Large intestine (tissue), 3 donors: Measurements from ENCODE around the gene NGEF. TPM values are rescaled to one million over a fixed set of nuclear protein-coding genes. Genes with fewer than 3 reads are reported as not detected.
"Not testable (repeated sequence)": the region's sequence is repeated elsewhere in the genome, so short reads cannot be mapped to it uniquely, and the experiment has no call there.

Experiments used
- DNase-seq, 2 donors: peaks; one replicate each; pipeline versions ENCODE4 v3.0.0 to v3.0.0-alpha.2; 2013
- H3K27ac ChIP-seq: one replicate; pipeline ENCODE4 v1.5.1; 2013; ENCODE audit warnings: low read length
- H3K27me3 ChIP-seq: 2 replicates; pipeline ENCODE4 v1.6.1; 2013; ENCODE audit warnings: low read length; ENCODE audit not compliant: control insufficient read depth, insufficient read depth
- H3K36me3 ChIP-seq: 2 replicates; pipeline ENCODE4 v1.6.1; 2013; ENCODE audit warnings: low read length; ENCODE audit not compliant: control insufficient read depth, insufficient read depth
- H3K4me1 ChIP-seq: one replicate; pipeline ENCODE4 v1.6.1; 2013; ENCODE audit warnings: low read length; ENCODE audit not compliant: control insufficient read depth, insufficient read depth
- H3K4me3 ChIP-seq: one replicate; pipeline ENCODE4 v1.5.1; 2013; ENCODE audit warnings: low read length
- H3K9me3 ChIP-seq: one replicate; pipeline ENCODE4 v1.6.1; 2013; ENCODE audit warnings: mild to moderate bottlenecking, low read depth, low read length, moderate library complexity; ENCODE audit not compliant: control insufficient read depth
- WGBS: methylation state at CpG from one replicate; pipeline ENCODE4 v1.1.5; 2013; ENCODE audit warnings: low lambda C conversion rate; ENCODE audit not compliant: insufficient coverage; 5-methylcytosine and 5-hydroxymethylcytosine counted together
- polyA plus RNA-seq: library from polyadenylated mRNA; unstranded; fragments of 120-200 nt; gene quantifications from one replicate; pipeline ENCODE4 v1.2.1, GENCODE V29; 2013

The NGEF gene
- polyA plus RNA-seq, 1 donor: 22.9 TPM

DNA sequence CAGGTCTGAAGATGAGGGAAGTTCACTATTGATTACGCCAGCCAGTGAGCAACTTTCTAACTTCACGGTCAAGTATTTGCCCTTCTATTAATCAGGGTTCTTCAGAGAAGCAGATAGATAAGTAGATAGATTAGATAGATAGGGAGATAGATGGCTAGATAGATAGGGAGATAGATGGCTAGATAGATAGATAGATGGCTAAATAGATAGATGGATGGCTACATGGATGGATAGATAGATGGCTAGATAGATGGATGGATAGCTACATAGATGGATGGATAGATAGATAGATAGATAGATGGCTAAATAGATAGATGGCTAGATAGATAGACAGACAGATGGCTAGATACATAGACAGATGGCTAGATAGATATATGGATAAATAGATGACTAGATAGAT is 42.3 kb upstream of the NGEF start:
- DNase-seq: no peak
- Histone ChIP-seq H3K36me3 (no peaks in the 10 kb centered on the region), H3K4me1 (peaks cover 11% of the 10 kb centered on the region), H3K9me3 (peaks cover 5% of the 10 kb centered on the region), H3K27me3 (peaks cover 6% of the 10 kb centered on the region), H3K27ac (no peak overlapping the region), H3K4me3 (no peak overlapping the region)
- WGBS: 80% methylated on average over 1 of the region's 2 CpGs

DNA sequence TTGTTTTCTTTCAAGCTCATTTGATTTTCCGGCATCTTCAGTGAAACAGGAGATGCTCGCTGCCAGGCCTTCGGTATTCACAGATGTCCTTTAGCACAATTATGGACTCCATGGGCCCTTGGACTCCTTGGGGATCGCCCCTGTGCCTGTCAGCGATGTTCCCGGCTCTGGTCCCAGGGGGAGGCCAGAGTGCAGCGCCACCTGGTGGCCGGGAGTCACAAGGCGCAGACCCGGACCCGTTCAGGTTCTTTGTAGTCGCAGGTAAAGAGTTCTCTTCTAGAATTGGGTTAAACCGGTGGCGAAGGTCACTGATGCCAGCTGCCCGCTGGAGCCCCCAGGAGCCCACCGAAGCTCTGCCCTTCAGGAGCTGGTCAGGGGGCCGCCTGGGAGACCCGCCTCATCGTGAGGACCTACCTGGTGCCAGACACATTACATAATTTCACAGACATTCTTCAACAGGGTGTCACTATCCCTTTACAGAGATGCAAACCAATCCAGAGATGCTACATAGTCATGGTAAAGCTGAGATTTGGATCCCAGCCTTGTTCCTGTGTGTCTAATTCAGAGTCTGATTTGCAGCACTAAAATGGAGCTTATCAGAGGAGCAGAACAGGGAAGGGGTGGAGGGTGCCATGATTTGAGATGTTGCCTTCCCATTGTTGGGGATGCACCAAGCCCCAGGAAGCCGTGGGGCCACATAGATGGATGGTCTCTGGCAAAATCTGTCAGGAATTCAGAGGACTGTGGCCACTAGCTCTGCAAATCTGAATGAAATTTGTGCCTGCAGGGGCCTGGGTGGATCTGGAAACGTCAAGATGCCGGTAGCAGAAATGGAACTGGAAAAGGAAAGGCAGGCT is 41.1 kb upstream of the NGEF start:
- DNase-seq: peak; percentile 48 to 49
- Histone ChIP-seq H3K36me3 (no peaks in the 10 kb centered on the region), H3K27me3 (peaks cover 6% of the 10 kb centered on the region), H3K27ac (no peak overlapping the region), H3K9me3 (no peaks in the 10 kb centered on the region), H3K4me3 (no peak overlapping the region), H3K4me1 (no peaks in the 10 kb centered on the region)
- WGBS: no CpG with 5 or more reads among the region's 22 CpGs

DNA sequence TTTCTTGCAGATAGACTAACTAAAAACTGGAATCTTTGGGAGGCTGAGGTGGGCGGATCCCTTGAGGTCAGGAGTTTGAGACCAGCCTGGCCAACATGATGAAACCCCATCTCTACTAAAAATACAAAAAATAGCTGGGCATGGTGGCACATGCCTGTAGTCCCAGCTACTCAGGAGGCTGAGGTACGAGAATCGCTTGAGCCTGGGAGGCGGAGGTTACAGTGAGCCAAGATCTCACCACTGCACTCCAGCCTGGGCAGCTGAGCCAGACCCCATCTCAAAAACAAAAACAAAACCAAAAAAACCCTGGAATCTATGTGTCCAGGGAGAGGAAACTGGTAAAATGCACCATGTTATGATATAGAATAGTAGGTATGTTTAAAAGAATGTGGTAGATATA is 39.5 kb upstream of the NGEF start:
- not testable (repeated sequence) for DNase-seq, H3K27me3 ChIP-seq, H3K4me3 ChIP-seq, H3K36me3 ChIP-seq, H3K4me1 ChIP-seq, H3K9me3 ChIP-seq, H3K27ac ChIP-seq
- no CpG with 5 or more reads among the region's 4 CpGs for WGBS

DNA sequence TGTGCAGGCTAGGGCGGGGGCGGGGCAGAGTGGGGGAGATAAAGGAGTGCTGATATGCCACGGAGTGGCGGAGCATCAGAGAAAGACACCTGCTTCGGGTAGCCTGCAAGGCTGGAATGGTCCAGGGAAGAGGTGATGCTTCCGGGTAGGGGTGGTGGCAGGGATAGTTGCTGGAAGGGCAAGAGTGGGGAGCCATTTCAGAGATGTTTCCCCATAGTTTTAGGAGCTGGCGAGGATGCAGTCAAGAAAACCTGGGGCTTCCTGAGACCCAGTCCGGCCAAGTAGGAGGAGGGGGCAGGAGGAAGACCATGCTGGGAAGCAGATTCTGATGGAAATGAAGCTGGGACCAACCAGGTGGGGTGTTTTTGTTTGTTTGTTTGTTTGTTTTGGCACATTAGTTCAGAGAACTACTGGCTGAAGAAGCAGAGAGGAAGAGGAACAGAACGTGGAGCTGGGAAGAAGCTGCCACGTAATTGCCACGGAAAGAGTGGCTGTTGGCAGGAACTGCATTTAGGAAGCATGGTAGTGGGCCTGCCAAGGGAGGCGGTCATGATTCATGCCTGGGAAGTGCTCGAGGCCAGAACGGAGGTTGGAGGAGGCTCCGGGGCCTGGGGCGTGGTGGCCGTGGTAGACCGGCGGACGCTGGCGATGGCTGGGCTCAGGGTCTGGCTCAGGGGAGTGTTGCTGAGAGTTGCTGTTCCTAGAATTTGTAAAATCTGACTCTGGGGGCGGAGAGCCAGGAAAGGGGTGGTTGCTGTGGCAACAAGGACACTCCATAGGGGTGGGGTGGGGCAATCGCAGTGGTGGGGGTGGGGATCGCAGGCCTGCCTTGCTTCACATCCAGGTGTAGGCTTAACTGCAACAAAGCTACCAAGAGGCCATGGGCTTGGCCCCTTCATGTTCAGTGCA is 38.4 kb upstream of the NGEF start:
- Histone ChIP-seq H3K4me1 (no peaks in the 10 kb centered on the region), H3K4me3 (no peak overlapping the region), H3K27ac (no peak overlapping the region), H3K9me3 (no peaks in the 10 kb centered on the region), H3K27me3 (peaks cover 6% of the 10 kb centered on the region), H3K36me3 (no peaks in the 10 kb centered on the region)
- DNase-seq: no peak
- WGBS: 40% methylated on average over 1 of the region's 24 CpGs

DNA sequence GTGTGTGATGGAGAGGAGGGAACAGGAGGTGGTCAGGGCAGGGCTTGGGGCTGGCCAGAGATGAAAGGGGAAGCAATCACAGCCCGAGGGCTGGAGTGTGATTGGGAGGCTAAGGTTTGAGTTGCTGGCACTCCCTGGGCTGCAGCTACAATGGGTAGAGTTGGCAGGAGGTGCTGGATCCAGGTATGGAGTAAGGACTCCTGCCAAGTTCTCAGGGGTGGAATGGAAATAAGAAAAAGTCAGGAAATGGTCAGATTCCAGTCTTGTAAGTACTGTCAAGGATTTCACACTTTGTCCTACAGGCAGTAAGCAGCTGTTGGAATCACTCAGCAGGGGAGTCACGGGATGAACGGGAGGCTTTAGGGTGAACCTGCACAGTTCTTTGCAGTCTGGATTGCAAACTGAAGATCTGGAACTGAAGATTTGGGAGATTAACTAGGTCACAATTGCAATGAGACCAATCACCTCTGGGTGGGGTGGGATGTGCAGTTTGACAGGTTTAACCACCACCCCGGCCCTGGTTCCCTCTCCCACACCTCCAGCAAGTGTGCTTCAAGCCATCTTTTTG is 36.2 kb upstream of the NGEF start:
- Histone ChIP-seq H3K27ac (no peak overlapping the region), H3K36me3 (no peaks in the 10 kb centered on the region), H3K4me1 (no peaks in the 10 kb centered on the region), H3K27me3 (peaks cover 6% of the 10 kb centered on the region), H3K9me3 (no peaks in the 10 kb centered on the region), H3K4me3 (no peak overlapping the region)
- WGBS: no CpG with 5 or more reads among the region's 4 CpGs
- DNase-seq: no peak

DNA sequence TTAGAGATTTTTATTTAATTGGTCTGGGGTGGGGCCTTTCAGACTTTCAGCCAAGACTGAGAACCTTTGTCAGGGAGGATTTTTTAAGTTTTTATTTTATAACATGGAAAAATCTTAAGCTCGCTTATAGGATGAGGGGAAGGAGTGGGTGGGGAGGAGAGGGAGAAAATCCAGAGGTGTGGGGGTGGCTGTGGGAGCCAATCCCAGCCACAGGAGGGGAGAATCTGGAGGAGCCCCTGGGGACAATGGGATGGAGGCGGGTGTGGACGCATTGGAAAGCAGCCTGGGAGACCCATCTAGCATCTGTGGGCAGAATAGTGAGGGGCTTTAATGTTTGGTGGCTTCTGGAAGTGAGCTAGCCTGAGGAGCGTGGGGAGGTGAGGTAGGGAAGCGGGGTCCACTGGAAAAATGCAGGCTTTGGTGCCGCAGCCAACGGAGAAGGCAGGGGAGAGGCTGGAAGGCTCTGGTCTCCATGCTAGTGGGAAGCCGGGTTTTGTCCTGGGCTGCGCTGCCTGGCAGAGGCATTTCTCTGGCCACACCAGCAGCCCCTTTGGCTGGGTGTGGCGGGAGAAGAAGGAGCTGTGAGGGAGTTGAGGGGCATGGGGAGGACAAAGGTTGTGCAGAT is 35.6 kb upstream of the NGEF start:
- WGBS: no CpG with 5 or more reads among the region's 10 CpGs
- Histone ChIP-seq H3K4me3 (no peak overlapping the region), H3K27ac (no peak overlapping the region), H3K4me1 (no peaks in the 10 kb centered on the region), H3K36me3 (no peaks in the 10 kb centered on the region), H3K9me3 (no peaks in the 10 kb centered on the region), H3K27me3 (peaks cover 6% of the 10 kb centered on the region)
- DNase-seq: no peak

DNA sequence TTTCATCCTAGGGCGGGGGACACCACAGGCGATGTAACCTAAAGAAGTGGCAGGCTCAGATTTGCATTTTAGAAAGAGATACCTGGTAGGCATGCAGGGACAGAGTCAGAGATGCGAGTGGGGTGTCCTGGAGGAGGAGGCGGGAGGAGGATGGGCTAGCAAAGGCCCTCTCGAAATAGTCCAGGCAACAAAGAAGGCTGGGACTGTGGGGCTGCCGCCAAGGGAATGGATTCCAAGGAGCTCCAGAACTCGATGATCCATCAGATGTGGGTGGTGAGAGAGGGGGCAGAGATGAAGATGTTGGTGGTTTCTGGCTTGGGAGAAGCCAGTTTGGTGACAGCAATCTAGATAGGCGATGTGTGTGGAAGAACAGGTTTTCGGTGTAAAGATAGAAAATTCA is 34.6 kb upstream of the NGEF start:
- H3K4me1 ChIP-seq: no peaks in the 10 kb centered on the region
- H3K27me3 ChIP-seq: peaks cover 7% of the 10 kb centered on the region
- no peaks in the 10 kb centered on the region for H3K9me3 ChIP-seq
- no peak overlapping the region for H3K4me3 ChIP-seq
- H3K36me3 ChIP-seq: no peaks in the 10 kb centered on the region
- no peak overlapping the region for H3K27ac ChIP-seq
- DNase-seq: no peak
- WGBS: 90% methylated on average over 2 of the region's 9 CpGs

DNA sequence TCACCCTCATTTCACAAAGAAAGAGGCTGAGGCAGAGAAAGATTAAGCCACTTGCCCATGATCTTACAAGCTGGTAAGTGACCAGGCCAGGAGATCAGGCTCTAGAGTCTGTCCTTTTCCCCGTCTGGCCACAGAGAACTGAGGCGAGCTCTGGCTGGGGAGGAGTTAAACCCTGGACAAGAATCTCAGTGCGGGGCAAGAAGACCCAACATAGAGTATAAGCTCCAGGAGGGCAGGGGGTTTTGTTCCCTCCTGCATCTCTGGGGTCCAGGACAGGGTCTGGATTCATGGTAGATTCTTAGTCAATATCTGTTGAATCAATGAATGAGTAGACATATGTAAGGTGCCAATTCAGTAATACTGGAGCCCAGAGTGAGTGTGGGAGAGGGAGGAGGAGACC is 34.1 kb upstream of the NGEF start:
- Histone ChIP-seq H3K27me3 (peaks cover 9% of the 10 kb centered on the region), H3K4me1 (no peaks in the 10 kb centered on the region), H3K4me3 (no peak overlapping the region), H3K27ac (no peak overlapping the region), H3K9me3 (no peaks in the 10 kb centered on the region), H3K36me3 (no peaks in the 10 kb centered on the region)
- no peak for DNase-seq
- WGBS: no CpG with 5 or more reads among the region's 3 CpGs

DNA sequence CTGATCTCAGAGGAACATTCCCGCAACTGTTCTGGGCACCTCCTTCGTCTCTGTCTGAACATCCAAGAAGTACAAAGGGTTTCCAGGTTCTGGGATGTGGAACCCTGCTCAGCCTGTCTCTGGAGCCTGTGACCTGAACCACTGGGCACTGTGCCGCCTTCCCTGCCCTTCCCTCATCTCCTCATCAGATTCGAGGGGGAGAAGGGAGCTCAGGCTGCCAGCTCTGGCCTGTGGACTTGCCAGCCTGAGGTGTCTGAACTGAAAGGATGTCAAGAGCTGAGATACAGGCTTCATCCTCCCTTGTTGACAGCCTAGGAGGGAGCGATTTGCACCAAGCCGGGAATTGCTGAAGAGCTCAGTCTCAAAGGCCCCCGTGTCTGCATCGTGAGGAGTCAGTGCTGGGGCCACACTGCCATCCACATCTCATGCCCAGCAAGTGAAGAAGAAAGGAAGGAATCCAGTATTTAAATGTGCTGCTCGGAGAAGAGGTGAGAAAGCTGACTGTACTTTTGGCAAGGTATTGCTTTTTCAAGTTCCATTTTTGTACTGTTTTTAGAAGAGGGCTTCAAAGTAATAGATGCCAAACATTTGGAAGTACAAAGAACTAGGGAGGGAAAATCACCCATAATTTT is 32.0 kb upstream of the NGEF start:
- H3K9me3 ChIP-seq: no peaks in the 10 kb centered on the region
- no CpG with 5 or more reads among the region's 9 CpGs for WGBS
- H3K27ac ChIP-seq: no peak overlapping the region
- DNase-seq: no peak
- H3K4me3 ChIP-seq: no peak overlapping the region
- H3K27me3 ChIP-seq: peaks cover 2% of the 10 kb centered on the region
- H3K36me3 ChIP-seq: no peaks in the 10 kb centered on the region
- H3K4me1 ChIP-seq: no peaks in the 10 kb centered on the region

DNA sequence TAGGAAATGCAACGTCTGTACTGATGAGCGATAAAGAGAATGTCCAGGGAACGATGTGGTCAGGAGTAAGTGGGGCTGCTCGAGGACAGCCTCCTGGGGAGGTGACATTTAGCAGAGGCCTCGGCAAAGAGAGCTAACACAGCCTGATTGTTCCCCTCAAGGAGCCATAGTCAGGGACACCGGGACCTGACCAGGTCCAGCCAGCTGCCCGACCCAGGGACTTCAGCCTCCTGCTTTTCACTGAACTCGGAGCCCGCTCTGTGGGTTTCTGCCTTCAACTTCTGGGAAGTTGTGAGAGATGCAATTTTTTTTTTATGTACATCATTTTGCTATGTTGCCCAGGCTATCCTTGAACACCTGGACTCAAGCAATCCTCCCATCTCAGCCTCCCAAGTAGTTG is 29.5 kb upstream of the NGEF start:
- WGBS: 79% methylated on average over 2 of the region's 9 CpGs
- Histone ChIP-seq H3K4me1 (no peaks in the 10 kb centered on the region), H3K36me3 (no peaks in the 10 kb centered on the region), H3K27me3 (peaks cover 2% of the 10 kb centered on the region), H3K9me3 (no peaks in the 10 kb centered on the region), H3K4me3 (no peak overlapping the region), H3K27ac (no peak overlapping the region)
- no peak for DNase-seq
